IPS-11a (cell line): ENCODE data around the gene ARL5A.

Source experiments
- H3K4me3 ChIP-seq: one replicate; pipeline ENCODE4 v1.5.1; 2013; ENCODE audit warnings: low read depth, low read length, control low read depth

The ARL5A gene

GRCh38 chr2:151770995-151771394 is 57.2 kb downstream of the ARL5A start:
- no peak overlapping the region for H3K4me3 ChIP-seq

- no peak overlapping the region for H3K4me3 ChIP-seq
Observed at GRCh38 chr2:151769606-151770005, 58.6 kb downstream of the ARL5A start.

GRCh38 chr2:151767536-151767935 is 60.7 kb downstream of the ARL5A start:
- no peak overlapping the region for H3K4me3 ChIP-seq

- no peak overlapping the region for H3K4me3 ChIP-seq
Observed at GRCh38 chr2:151766437-151767153, 61.6 kb downstream of the ARL5A start.

DNA sequence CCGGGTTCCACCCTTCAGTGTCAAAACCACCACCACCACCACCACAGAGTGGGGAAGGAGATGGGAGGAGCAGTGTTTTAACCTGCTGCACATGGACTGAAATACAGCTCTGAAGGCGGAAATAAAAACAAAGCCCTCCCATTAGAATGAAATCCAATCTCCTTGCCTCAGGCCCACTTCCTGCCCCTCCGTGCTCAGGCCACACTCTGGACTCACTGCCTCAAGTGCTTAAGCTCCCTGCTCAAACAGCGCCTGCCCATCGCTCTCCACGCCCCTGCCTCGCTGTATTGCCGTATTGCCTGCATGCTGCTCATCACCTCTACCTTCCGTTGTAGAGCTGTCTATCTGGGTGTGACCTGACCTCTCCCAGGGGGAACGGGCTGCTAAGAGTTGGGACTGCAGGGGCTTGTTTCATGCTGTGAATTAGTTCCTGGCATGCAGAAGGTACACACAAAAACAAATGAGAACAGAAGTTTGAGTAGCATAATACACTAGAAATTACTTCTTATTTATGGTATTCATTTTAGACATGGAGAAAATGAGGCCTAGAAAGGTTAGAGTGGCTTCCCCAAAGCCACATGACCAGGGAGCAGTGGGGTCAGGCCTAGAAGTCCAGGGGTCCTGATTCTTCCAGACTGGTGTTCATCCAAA is 62.3 kb downstream of the ARL5A start:
- no peak overlapping the region for H3K4me3 ChIP-seq

DNA sequence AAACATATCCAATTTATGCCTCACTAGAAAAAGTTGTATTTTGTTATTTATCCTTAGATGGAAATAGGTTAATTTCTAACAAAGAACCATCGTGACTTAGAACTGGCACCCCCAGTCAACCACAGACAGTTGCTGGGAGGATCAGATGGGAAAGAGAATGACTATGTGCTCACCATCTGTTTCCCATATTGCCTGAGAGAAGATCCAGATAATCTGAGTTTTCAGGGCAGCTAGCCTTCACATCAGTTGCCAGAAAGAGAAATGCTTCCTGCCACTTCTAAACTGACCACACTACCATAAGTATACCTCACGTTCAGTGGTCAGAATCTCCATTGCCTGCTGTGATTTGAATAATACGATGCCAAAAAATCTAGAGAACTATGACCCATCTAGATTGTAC is 65.5 kb downstream of the ARL5A start:
- H3K4me3 ChIP-seq = no peak overlapping the region

GRCh38 chr2:151761687-151762086 is 66.5 kb downstream of the ARL5A start:
- H3K4me3 ChIP-seq = no peak overlapping the region

- H3K4me3 ChIP-seq = no peak overlapping the region
Observed at GRCh38 chr2:151761193-151761592, 67.0 kb downstream of the ARL5A start.

- H3K4me3 ChIP-seq = no peak overlapping the region
Observed at GRCh38 chr2:151760139-151760650, 68.0 kb downstream of the ARL5A start.

DNA sequence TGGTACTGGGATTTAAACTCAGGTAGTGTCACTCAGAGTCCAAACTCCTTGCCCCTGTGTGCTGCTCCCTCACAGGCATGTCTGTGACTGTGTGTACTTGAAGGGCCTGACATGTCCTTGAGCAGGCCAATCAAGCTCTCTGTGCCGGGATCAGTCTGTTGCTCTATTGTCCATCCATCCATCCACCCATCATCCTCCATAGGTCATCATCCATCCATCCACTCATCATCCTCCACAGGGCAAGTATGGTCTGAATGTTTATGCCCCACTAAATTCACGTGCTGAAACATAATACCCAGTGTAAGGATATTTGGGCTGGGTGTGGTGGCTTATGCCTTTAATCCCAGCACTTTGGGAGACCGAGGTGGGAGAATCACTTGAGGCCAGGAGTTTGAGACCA is 69.5 kb downstream of the ARL5A start:
- no peak overlapping the region for H3K4me3 ChIP-seq

GRCh38 chr2:151757861-151758260 is 70.4 kb downstream of the ARL5A start:
- no peak overlapping the region for H3K4me3 ChIP-seq

DNA sequence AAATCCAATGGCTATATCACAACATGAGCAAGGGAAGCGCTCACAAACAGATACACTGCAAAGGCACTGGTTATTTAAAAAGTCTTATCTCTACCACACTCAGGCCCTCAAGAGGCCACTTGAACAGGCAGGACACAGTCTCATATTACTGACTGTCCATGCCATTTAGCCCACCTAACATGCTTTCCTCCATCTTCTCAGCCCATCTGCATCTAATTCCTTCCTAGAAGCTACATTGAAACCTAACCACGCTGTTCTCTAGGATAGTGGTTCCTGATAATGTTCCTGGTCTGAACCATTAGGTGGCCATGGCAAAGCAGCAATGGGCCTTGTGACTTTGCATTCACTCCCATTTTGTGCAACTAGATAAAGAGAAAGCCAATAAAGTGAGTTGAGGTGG is 71.4 kb downstream of the ARL5A start:
- no peak overlapping the region for H3K4me3 ChIP-seq

- no peak overlapping the region for H3K4me3 ChIP-seq
Observed at GRCh38 chr2:151754253-151754897, 73.8 kb downstream of the ARL5A start.

DNA sequence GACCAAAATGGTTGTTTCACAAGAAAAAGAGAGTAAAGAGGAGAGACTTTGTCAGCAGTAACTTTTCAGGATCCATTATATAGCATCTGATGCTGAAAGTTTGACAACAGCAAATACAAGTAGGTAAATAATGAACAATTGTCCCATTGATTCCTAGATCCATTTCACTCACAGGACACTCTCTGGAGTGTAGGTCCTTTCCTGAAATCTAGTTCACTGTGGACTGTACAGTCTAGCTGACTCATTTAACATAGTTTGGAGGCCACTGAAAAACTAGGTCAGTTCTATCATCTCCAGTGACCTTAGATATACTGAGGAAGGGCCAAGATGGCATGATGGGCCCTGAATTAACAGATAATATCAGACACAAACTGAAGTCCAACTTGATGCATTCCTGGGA is 74.7 kb downstream of the ARL5A start:
- H3K4me3 ChIP-seq = no peak overlapping the region
